ENCODE measurements around the gene SEMA3B.

GRCh38 chr3:50314816-50315215, 45.9 kb downstream of the SEMA3B start:
- no peak for TF ChIP-seq CTCF (IDR thresholded peaks at IDR 0.05)
- no peak for TF ChIP-seq POLR2AphosphoS5 (IDR thresholded peaks at IDR 0.05)
- TF ChIP-seq EP300 (IDR thresholded peaks at IDR 0.05) = no peak
